ENCODE data around the gene CLDN18.

The CLDN18 gene

GRCh38 chr3:138059261-138059660 is 49.3 kb downstream of the CLDN18 start:
- Histone ChIP-seq H3K9me3 (ENCODE audit: low read length) (no peaks in the 10 kb centered on the region), H3K4me2 (ENCODE audit: low read length) (no peak overlapping the region), H3K27ac (ENCODE audit: low read depth, low read length, poor library complexity, severe bottlenecking) (no peak overlapping the region), H3F3A (ENCODE audit: insufficient read depth, low read length) (no peaks in the 10 kb centered on the region), H3K4me3 (ENCODE audit: low read depth, low read length, poor library complexity, severe bottlenecking) (no peak overlapping the region), H3K9ac (ENCODE audit: low read length) (no peak overlapping the region), H3K27me3 (ENCODE audit: insufficient read depth, low read length) (no peaks in the 10 kb centered on the region), H4K20me1 (ENCODE audit: insufficient read depth, low read length) (no peaks in the 10 kb centered on the region), H3K9me2 (ENCODE audit: low read depth, low read length) (no peaks in the 10 kb centered on the region), H3K4me1 (ENCODE audit: insufficient read depth, low read length, severe bottlenecking) (no peaks in the 10 kb centered on the region), H3K36me3 (ENCODE audit: insufficient read depth, low read length) (no peaks in the 10 kb centered on the region), H2AFZ (ENCODE audit: low read length) (no peak overlapping the region), H3K79me2 (ENCODE audit: insufficient read depth, low read length) (no peaks in the 10 kb centered on the region)
- TF ChIP-seq EZH2 (IDR thresholded peaks at IDR 0.05; ENCODE audit: borderline replicate concordance, low read length) (no peak), CTCF (IDR thresholded peaks at IDR 0.05; ENCODE audit: low read length) (no peak)

- TF ChIP-seq CTCF (IDR thresholded peaks at IDR 0.05; ENCODE audit: low read length) (no peak), EZH2 (IDR thresholded peaks at IDR 0.05; ENCODE audit: borderline replicate concordance, low read length) (no peak)
- H3F3A ChIP-seq (ENCODE audit: insufficient read depth, low read length) = no peaks in the 10 kb centered on the region
Observed at GRCh38 chr3:138060792-138061191, 50.8 kb downstream of the CLDN18 start.

GRCh38 chr3:138062037-138062436 is 52.1 kb downstream of the CLDN18 start:
- Histone ChIP-seq H3K9me3 (ENCODE audit: low read length) (no peaks in the 10 kb centered on the region), H3K36me3 (ENCODE audit: insufficient read depth, low read length) (no peaks in the 10 kb centered on the region), H3K4me1 (ENCODE audit: insufficient read depth, low read length, severe bottlenecking) (no peaks in the 10 kb centered on the region), H3K4me2 (ENCODE audit: low read length) (no peak overlapping the region), H3K79me2 (ENCODE audit: insufficient read depth, low read length) (no peaks in the 10 kb centered on the region), H3F3A (ENCODE audit: insufficient read depth, low read length) (no peaks in the 10 kb centered on the region), H3K4me3 (ENCODE audit: low read depth, low read length, poor library complexity, severe bottlenecking) (no peak overlapping the region), H3K9me2 (ENCODE audit: low read depth, low read length) (no peaks in the 10 kb centered on the region), H3K27me3 (ENCODE audit: insufficient read depth, low read length) (no peaks in the 10 kb centered on the region), H3K27ac (ENCODE audit: low read depth, low read length, poor library complexity, severe bottlenecking) (no peak overlapping the region), H3K9ac (ENCODE audit: low read length) (no peak overlapping the region), H2AFZ (ENCODE audit: low read length) (no peak overlapping the region), H4K20me1 (ENCODE audit: insufficient read depth, low read length) (no peaks in the 10 kb centered on the region)
- TF ChIP-seq CTCF (IDR thresholded peaks at IDR 0.05; ENCODE audit: low read length) (no peak), EZH2 (IDR thresholded peaks at IDR 0.05; ENCODE audit: borderline replicate concordance, low read length) (no peak)

More at GRCh38 chr3:138060792-138061191, 50.8 kb downstream of the CLDN18 start:
- H3K9ac ChIP-seq (ENCODE audit: low read length) = no peak overlapping the region
- H3K27ac ChIP-seq (ENCODE audit: low read depth, low read length, poor library complexity, severe bottlenecking) = no peak overlapping the region
- H3K36me3 ChIP-seq (ENCODE audit: insufficient read depth, low read length) = no peaks in the 10 kb centered on the region
- no peak overlapping the region for H3K4me3 ChIP-seq (ENCODE audit: low read depth, low read length, poor library complexity, severe bottlenecking)
- H3K79me2 ChIP-seq (ENCODE audit: insufficient read depth, low read length) = no peaks in the 10 kb centered on the region
- H2AFZ ChIP-seq (ENCODE audit: low read length) = no peak overlapping the region
- no peaks in the 10 kb centered on the region for H3K4me1 ChIP-seq (ENCODE audit: insufficient read depth, low read length, severe bottlenecking)
- H3K9me3 ChIP-seq (ENCODE audit: low read length) = no peaks in the 10 kb centered on the region
- no peaks in the 10 kb centered on the region for H3K27me3 ChIP-seq (ENCODE audit: insufficient read depth, low read length)
- H3K9me2 ChIP-seq (ENCODE audit: low read depth, low read length) = no peaks in the 10 kb centered on the region
- no peak overlapping the region for H3K4me2 ChIP-seq (ENCODE audit: low read length)
- H4K20me1 ChIP-seq (ENCODE audit: insufficient read depth, low read length) = no peaks in the 10 kb centered on the region
